Caco-2 (cell line): ENCODE results near the gene ZNF438. TPM values are rescaled to one million over a fixed set of nuclear protein-coding genes. Genes with fewer than 3 reads are reported as not detected.

Source experiments
- BruUV-seq: library from RNA; stranded (reverse); fragments of 400-500 nt; replicated peaks from 2 replicates; lab custom pipeline; 2021; lab: Mats Ljungman, UMichigan
- CTCF ChIA-PET: fragments of 300-600 bp; sonication (Branson Sonifier 250); formaldehyde crosslinking; loops from one replicate; lab custom pipeline; 2022; ENCODE audit warnings: antibody characterized with exemption; lab: Charles Lee
- POLR2A ChIA-PET: fragments of 300-600 bp; sonication (Branson Sonifier 250); formaldehyde crosslinking; loops from one replicate; lab custom pipeline; 2022; ENCODE audit warnings: antibody characterized with exemption; lab: Charles Lee
- DNase-seq, 2 experiments: peaks; one replicate each; pipeline versions ENCODE4 v3.0.0 to v3.0.0-alpha.2; 2020 to 2022
- H3K27me3 ChIP-seq: replicated peaks from 2 replicates; pipeline ENCODE4 v1.6.0; 2011; ENCODE audit warnings: low read length; ENCODE audit not compliant: control insufficient read depth, insufficient read depth
- H3K36me3 ChIP-seq: 2 replicates; pipeline ENCODE4 v1.5.1; 2011; ENCODE audit warnings: low read length; ENCODE audit not compliant: control insufficient read depth, insufficient read depth
- H3K4me1 ChIP-seq: fragments of 250-450 bp; sonication (Bioruptor Pico); 2 replicates; pipeline ENCODE4 v1.5.1; 2020; ENCODE audit warnings: mild to moderate bottlenecking
- H3K4me3 ChIP-seq: 2 replicates; pipeline ENCODE4 v1.5.1; 2011; ENCODE audit warnings: low read depth, mild to moderate bottlenecking, control low read depth, low read length
- H3K9me3 ChIP-seq: fragments of 250-450 bp; sonication (Bioruptor Pico); 2 replicates; pipeline ENCODE4 v1.5.1; 2020; ENCODE audit warnings: mild to moderate bottlenecking, moderate library complexity
- H3K27ac Mint-ChIP-seq: one replicate; pipeline ENCODE4 v1.8.0; 2022; ENCODE audit warnings: mixed read lengths; ENCODE audit not compliant: unreplicated experiment
- H3K27me3 Mint-ChIP-seq: one replicate; pipeline ENCODE4 v1.8.0; 2022; ENCODE audit warnings: mixed read lengths; ENCODE audit not compliant: insufficient read depth, unreplicated experiment
- H3K36me3 Mint-ChIP-seq: one replicate; pipeline ENCODE4 v1.8.0; 2022; ENCODE audit warnings: mild to moderate bottlenecking, mixed read lengths; ENCODE audit not compliant: insufficient read depth, unreplicated experiment
- H3K4me1 Mint-ChIP-seq: one replicate; pipeline ENCODE4 v1.8.0; 2022; ENCODE audit warnings: low read depth, mixed read lengths; ENCODE audit not compliant: unreplicated experiment
- H3K4me3 Mint-ChIP-seq: one replicate; pipeline ENCODE4 v1.8.0; 2022; ENCODE audit warnings: mild to moderate bottlenecking, moderate library complexity, mixed read lengths; ENCODE audit not compliant: unreplicated experiment
- H3K9me3 Mint-ChIP-seq: one replicate; pipeline ENCODE4 v1.8.0; 2022; ENCODE audit warnings: mixed read lengths; ENCODE audit not compliant: unreplicated experiment
- CTCF ChIP-seq, 2 experiments: fragments of 200-600 bp in 1 of 2; IDR thresholded peaks; 1 replicate in 1 of 2; 2 replicates in 1 of 2; pipeline versions ENCODE4 v1.5.1 to v1.8.0; 2011 to 2022; ENCODE audit warnings: antibody characterized with exemption in 1 of 2, control low read depth in 1 of 2, inconsistent platforms in 1 of 2, low read depth in 1 of 2, low read length in 1 of 2, mild to moderate bottlenecking in 1 of 2, moderate library complexity in 1 of 2; ENCODE audit not compliant: insufficient read depth in 1 of 2, severe bottlenecking in 1 of 2, unreplicated experiment in 1 of 2
- intact Hi-C: fragments of 100-400 bp; cut with micrococcal nuclease; formaldehyde crosslinking; loops from one replicate; pipeline ENCODE4 v1.10.0; 2022; ENCODE audit not compliant: unreplicated experiment
- total RNA-seq: library from RNA; stranded (reverse); gene quantifications from 2 replicates; pipeline ENCODE4 v1.2.3, GENCODE V29; 2022

ZNF438 gene
- total RNA-seq, 1 experiment from 2014 or later = 1.00 TPM

DNA sequence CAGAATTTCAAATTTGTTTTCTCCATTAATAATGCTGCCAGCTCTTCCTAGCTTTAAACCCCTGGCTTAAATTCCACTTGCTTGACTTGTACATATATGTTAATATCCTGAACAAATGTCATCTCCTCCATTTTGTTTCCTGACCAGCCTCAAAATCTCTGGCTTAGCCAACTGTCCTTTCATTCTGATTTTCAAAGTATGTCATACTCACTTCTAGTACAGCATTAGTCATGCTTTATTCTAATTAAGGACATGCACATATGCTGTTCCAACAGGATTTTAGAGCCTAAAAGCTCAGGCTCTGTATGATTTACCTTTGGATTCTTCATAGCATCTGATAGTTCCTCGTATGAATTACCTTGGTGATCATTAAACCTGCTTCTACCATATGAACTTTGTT is 158.3 kb downstream of the ZNF438 start:
- no peak overlapping the region for H3K4me3 Mint-ChIP-seq
- TF ChIP-seq CTCF (IDR thresholded peaks at IDR 0.05; ENCODE audit: insufficient read depth in 1 of 2, low read depth in 1 of 2, low read length in 1 of 2, severe bottlenecking in 1 of 2, unreplicated experiment in 1 of 2) = no peak
- Histone ChIP-seq H3K9me3 (no peaks in the 10 kb centered on the region), H3K36me3 (no peaks in the 10 kb centered on the region), H3K4me3 (no peak overlapping the region), H3K4me1 (no peaks in the 10 kb centered on the region), H3K27me3 (no peaks in the 10 kb centered on the region)
- intact Hi-C loops = no loop called here
- no peaks in the 10 kb centered on the region for H3K9me3 Mint-ChIP-seq
- DNase-seq = no peak
- no peaks in the 10 kb centered on the region for H3K27me3 Mint-ChIP-seq
- H3K27ac Mint-ChIP-seq = no peak overlapping the region
- ChIA-PET POLR2A (no interaction called here), CTCF (no interaction called here)
- H3K4me1 Mint-ChIP-seq = no peaks in the 10 kb centered on the region
- no TSS peak for BruUV-seq
- no peaks in the 10 kb centered on the region for H3K36me3 Mint-ChIP-seq

- no peaks in the 10 kb centered on the region for H3K4me1 Mint-ChIP-seq
- DNase-seq = no peak
- no TSS peak for BruUV-seq
- Histone ChIP-seq H3K4me3 (no peak overlapping the region), H3K4me1 (no peaks in the 10 kb centered on the region), H3K9me3 (no peaks in the 10 kb centered on the region), H3K36me3 (no peaks in the 10 kb centered on the region), H3K27me3 (no peaks in the 10 kb centered on the region)
- no peak overlapping the region for H3K4me3 Mint-ChIP-seq
- H3K27ac Mint-ChIP-seq = no peak overlapping the region
- no peaks in the 10 kb centered on the region for H3K9me3 Mint-ChIP-seq
- no peaks in the 10 kb centered on the region for H3K27me3 Mint-ChIP-seq
- CTCF ChIA-PET = no interaction called here
- TF ChIP-seq CTCF (IDR thresholded peaks at IDR 0.05; ENCODE audit: insufficient read depth in 1 of 2, low read depth in 1 of 2, low read length in 1 of 2, severe bottlenecking in 1 of 2, unreplicated experiment in 1 of 2) = no peak
- POLR2A ChIA-PET = no interaction called here
- no peaks in the 10 kb centered on the region for H3K36me3 Mint-ChIP-seq
- intact Hi-C loops = no loop called here
Measured at GRCh38 chr10:30870896-30871295, 160.8 kb downstream of the ZNF438 start.

GRCh38 chr10:30869566-30869965 is 162.1 kb downstream of the ZNF438 start:
- no peaks in the 10 kb centered on the region for H3K27me3 ChIP-seq
- no peak for TF ChIP-seq CTCF (IDR thresholded peaks at IDR 0.05; ENCODE audit: insufficient read depth in 1 of 2, low read depth in 1 of 2, low read length in 1 of 2, severe bottlenecking in 1 of 2, unreplicated experiment in 1 of 2)
- no peaks in the 10 kb centered on the region for H3K36me3 ChIP-seq
- Mint-ChIP-seq H3K4me1 (no peaks in the 10 kb centered on the region), H3K4me3 (no peak overlapping the region), H3K27me3 (no peaks in the 10 kb centered on the region), H3K36me3 (no peaks in the 10 kb centered on the region), H3K27ac (no peak overlapping the region), H3K9me3 (no peaks in the 10 kb centered on the region)
- CTCF ChIA-PET = no interaction called here
- no peak overlapping the region for H3K4me3 ChIP-seq
- POLR2A ChIA-PET = no interaction called here
- H3K9me3 ChIP-seq = no peaks in the 10 kb centered on the region
- no peaks in the 10 kb centered on the region for H3K4me1 ChIP-seq
- no peak for DNase-seq
- intact Hi-C loops = no loop called here
- no TSS peak for BruUV-seq
